Measurements from ENCODE around the gene SMAD4. TPM values are rescaled to one million over a fixed set of nuclear protein-coding genes. Genes with fewer than 3 reads are reported as not detected.
A peak's percentile ranks its signal among the peaks of the same experiment; 100 is the strongest.

SMAD4 gene
- total RNA-seq, 1 experiment from 2014 or later = 57.2 TPM

DNA sequence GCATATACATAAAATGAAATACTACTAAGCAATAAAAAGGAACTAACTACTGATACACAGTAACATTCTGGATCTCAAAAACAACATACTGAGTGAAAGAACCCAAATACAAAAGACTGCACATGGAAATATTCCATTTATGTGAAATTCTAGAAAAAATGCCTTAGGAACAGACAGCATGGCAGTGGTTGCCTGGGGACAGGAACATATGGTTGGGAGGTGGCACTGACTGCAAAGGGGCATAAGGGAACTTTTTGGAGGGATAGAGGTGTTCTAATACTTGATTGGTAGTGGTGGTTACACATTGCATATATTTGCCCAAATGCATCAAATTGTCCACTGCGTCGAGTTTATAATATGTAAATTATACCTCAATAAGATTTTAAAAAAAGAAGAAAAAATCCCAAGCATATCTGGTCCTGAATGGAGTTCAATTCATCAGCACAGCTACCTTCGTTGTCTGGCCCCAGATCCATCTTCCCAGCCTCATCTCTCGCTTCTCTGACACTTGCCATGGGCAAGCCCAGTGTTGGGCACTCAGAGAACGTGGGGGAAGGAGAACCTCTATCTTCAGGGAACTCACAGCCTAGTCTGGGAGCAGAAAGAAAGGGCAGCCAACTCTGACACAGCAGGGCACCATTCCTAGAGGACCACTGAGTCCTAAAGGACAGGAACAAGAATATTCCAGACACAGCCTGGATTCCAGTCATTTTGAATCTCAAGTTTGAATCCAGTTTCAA is 8.6 kb upstream of the SMAD4 start:
- DNase-seq (ENCODE audit: low read depth) = no peak

GRCh38 chr18:51025512-51025911 is 4.5 kb upstream of the SMAD4 start:
- no peak for DNase-seq (ENCODE audit: low read depth)

GRCh38 chr18:51028201-51028805 is 1.7 kb upstream of the SMAD4 start:
- DNase-seq (ENCODE audit: low read depth) = no peak

GRCh38 chr18:51029378-51029693 is 677 bp upstream of the SMAD4 start:
- DNase-seq (ENCODE audit: low read depth) = no peak

DNA sequence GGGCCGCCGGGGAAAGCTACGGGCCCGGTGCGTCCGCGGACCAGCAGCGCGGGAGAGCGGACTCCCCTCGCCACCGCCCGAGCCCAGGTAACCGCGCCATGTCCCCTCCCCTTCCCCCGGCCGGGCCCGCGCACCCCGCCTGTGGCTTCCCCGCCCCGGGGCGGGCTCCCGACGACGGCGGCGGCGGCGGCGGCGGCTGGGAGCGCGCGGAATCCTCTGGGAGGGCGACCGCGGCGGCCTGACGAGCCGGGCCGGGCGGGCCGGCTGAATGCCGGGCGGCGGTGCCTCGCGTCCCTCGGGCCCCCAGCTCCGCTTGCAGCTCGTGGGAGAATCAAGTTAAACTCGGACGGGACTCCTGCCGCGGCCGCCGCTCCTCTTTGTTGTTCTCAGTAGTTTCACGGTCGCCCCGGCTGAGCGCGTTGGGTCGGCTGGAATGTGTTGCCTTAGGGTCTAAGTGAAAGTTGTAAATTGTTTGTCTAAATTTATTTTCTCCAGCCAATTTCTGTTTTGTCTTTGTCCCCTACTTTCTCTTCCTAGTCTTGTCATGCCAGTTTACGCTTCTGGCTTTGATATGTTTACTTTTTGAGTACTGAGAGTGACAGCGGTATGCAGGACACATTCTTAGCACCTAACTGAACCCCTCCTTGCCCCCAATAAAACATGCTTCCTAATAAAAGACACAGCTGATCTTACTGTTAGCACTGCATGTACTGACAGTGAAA is 685 bp downstream of the SMAD4 start:
- DNase-seq (ENCODE audit: low read depth) = peak; percentile 57

DNA sequence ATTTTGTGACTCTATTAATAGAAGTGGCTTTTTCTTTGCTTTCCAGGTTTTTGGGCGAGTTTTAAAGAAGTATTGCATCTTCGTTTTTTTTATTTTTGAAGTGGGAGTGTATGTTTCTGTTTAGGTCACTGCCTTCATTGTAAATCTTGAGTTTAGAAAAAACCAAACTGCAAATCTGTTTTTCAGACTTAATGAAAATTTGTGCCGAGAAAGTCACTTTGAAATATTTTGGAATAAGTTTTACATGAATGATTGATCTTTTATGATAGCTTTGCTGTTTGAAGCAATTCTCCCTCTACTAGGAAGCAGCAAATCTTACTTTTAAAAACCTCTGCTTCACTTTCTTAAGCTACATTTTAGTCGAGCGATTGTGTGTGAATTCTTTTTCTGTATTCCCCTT is 2.2 kb downstream of the SMAD4 start:
- no peak for DNase-seq (ENCODE audit: low read depth)

- no peak for DNase-seq (ENCODE audit: low read depth)
Observed at GRCh38 chr18:51037230-51037629, 7.2 kb downstream of the SMAD4 start.

- DNase-seq (ENCODE audit: low read depth) = no peak
Observed at GRCh38 chr18:51038110-51038509, 8.1 kb downstream of the SMAD4 start.

DNA sequence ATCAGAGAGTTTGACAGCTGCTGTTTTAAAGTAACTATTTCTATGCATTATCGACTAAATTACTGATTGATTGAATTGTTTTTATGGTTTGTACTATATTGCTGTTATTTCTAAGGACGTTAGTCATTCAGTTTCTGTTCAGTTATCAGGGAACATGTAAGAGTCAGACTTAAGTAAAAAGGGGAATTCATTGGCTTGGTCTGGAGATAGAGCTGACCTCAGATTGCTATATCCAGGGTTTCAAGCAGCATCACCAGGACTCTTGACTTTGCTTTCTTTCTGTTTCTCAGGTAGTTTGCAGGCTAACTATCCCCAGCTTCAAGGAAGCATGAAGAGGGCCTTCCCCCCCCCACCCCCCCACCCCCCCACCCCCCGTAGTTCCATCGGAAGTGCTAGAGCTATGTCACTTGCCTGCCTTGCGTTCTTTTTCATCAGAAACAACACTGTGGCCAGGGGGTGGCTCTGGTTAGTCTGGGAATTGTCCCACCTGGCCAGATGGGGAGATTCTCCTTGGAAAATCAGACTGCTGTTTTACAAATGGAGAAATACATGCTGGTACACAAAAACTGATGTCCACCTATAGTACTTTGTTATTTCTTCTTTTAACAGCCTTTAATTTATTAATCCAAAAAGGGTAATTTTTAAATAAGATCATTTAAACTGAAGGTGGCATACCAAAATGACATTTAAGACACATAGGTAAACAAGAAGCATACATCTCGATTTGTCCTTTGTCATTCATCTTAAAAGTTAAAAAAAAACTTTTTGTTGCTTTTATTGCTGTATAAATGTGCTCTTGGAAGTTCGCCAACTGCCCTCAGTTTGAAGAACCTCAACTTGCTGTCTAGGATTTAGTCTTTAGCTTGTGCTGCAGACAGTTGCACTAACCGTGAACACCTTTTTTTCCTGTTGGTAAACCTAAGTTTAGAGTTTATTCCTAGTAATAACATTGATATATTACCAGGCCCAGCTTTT is 9.4 kb downstream of the SMAD4 start:
- DNase-seq (ENCODE audit: low read depth) = no peak

- no peak for DNase-seq (ENCODE audit: low read depth)
Observed at GRCh38 chr18:51041677-51042352, 11.8 kb downstream of the SMAD4 start.

DNA sequence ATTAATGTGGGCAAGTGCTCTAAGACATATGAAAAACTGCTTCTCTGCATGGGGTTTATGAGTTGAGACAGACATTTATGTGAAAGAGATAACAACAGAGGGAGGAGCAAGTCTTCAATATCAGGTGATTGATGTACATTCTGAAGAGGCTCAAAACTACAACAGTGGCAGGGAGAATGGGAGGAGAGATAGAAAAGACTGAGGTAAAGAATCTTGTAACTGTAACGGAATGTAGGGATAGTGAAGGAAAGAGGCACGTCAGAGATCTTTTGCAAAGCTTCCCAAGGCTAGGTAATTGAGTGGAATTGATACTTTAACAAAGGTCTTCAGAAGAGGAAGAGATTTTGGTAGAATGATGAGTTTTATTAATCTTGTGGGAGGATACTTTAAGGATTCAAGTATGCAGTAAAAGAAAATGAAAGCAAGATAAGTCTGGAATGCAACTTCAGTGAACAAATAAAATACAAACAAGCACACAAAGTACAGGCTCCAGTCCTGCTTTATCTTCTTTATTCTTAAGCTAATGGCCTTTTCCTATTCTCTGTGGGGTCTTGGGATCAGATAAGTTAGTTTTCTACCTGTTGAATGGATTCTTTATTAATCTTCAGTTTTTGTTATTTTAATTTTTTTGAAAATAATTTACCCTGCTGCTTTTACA is 15.0 kb downstream of the SMAD4 start:
- no peak for DNase-seq (ENCODE audit: low read depth)

DNA sequence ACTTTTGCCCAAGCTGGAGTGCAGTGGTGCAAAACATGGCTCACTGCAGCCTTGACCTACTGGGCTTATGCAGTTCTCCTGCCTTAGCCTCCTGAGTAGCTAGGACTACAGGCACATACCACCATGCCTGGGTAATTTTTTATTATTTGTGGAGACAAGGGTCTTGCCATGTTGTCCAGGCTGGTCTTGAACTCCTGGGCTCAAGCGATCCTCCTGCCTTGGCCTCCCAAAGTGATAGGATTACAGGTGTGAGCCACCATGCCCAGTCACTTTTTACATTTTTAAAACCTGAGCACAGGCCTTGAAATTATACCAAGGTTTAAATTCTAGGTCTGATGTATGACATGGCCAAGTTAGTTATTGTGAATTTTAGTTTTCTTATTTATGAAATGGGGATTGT is 18.2 kb downstream of the SMAD4 start:
- no peak for DNase-seq (ENCODE audit: low read depth)

- DNase-seq (ENCODE audit: low read depth) = no peak
Observed at GRCh38 chr18:51049137-51049536, 19.1 kb downstream of the SMAD4 start.

GRCh38 chr18:51051105-51051712 is 21.2 kb downstream of the SMAD4 start:
- DNase-seq (ENCODE audit: low read depth) = peak; percentile 48

DNA sequence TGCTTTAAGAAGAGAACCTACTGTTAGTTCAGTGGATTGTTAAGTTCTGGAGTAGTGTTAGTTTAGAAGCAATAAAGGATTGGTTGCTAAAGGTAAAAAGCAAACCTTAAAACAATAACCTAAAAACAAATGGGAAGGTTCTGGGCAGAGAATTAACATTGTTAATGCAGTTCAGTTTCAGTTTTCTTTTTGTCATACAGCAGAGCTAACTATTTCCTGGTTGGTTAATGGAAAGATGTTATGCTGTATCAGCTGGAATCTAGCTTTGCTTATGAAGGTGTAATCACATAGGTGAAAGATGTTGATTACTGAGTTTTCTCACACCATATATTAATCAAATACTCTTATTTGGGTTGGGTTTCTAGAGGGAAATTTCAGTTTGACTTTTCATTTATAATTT is 23.8 kb downstream of the SMAD4 start:
- no peak for DNase-seq (ENCODE audit: low read depth)

DNA sequence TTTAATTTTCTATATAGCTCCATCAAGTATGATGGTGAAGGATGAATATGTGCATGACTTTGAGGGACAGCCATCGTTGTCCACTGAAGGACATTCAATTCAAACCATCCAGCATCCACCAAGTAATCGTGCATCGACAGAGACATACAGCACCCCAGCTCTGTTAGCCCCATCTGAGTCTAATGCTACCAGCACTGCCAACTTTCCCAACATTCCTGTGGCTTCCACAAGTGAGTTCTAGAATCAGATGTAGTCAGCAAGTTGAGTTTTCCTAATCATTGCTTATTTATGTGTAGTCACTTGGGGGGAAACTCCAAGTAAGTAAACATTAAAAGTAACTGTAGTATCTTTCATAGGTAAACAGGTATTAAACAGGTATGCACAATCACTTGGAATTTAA is 24.8 kb downstream of the SMAD4 start:
- DNase-seq (ENCODE audit: low read depth) = peak; percentile 5

GRCh38 chr18:51059969-51060368 is 30.0 kb downstream of the SMAD4 start:
- DNase-seq (ENCODE audit: low read depth) = no peak

DNA sequence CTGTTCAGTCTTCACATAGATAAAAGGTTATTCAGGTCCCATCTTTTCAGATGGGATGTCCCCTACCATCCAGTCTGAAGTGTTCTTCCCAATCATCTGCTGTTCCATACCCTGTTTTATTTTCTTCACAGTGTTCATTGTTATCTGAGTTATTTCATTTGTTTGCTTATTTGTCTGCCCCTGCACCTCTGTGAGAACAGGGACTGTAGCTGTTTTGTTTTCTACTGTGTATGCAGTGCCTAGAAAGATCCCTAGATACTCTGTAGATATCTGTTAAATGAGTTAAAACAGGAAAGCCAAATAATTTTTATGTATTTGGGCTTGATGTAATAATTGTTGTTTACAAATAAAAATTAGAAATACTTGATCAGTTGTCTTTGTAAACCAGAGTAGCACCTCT is 34.2 kb downstream of the SMAD4 start:
- no peak for DNase-seq (ENCODE audit: low read depth)

GRCh38 chr18:51066273-51066672 is 36.3 kb downstream of the SMAD4 start:
- no peak for DNase-seq (ENCODE audit: low read depth)

DNA sequence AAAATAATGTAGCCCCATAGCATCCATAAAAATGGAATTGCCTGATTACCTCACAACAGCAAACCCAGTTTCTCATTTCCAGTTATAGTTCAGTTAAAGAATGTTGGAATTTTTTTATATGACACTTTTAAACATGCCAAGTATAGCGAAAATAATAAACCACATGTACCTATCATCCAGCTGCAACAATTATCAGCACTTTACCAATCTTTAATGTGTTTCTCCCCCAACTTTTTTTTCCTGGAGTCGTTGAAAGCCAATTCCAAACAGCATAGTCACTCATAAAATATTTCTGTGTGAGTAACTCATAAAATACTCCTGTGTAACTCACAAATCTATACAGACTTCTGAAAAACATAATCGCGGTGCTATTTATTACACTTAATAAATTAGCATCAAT is 38.1 kb downstream of the SMAD4 start:
- DNase-seq (ENCODE audit: low read depth) = no peak

Measured in RPMI7951 (cell line).